GM21737 (cell line): Measurements from ENCODE around the gene C3.
"Not testable (repeated sequence)": the region's sequence is repeated elsewhere in the genome, so short reads cannot be mapped to it uniquely, and the experiment has no call there.

Source experiments
- ATAC-seq: cut with Tn5 transposase; IDR thresholded peaks from one replicate; pipeline ENCODE4 v1.9.1; 2021; ENCODE audit warnings: mild to moderate bottlenecking, moderate library complexity; ENCODE audit not compliant: unreplicated experiment

C3 gene

DNA sequence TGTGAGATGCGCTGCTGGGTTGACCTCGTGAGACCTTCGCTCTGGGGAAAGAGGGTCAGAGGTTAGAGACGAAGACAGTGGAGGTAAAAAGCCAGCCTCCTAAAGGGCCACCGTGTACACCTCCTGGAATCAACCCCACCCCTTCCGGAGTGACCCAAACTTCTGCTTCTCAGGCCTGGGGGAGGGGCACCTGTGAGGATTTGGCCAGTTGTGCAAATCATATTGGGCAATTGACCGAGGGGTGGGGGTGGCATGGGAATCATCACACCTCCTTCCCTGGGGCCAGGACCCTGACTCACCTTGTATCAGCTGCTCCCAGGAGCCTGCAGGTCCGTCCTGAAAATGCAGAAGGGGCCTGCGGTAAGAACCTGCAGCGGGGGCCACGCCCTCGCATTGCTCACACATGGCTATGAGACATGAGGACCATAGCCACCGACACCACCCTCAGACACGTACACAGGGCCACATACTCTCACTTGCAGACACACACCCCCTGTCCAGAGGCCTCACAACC is 53.3 kb downstream of the C3 start:
- no peak for ATAC-seq

DNA sequence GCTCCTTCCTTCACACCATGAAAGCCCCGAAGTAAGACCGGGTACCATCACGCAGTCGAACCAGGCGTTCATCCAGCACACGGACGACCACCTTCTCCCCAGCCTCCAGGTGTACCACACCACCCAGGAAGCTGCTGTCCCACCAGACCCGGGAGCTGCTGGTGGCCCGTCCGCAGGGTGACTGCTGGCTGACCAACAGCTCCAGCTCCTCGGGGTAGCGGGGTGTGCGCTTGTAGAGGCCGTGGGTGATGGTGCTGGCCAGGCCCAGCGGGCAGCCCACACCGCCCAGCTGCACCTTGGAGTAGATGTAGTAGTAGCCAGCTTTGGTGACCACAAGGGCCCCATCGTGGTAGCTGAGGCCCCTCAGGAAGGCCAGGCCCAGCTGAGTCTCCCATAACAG is 55.5 kb downstream of the C3 start:
- no peak for ATAC-seq

DNA sequence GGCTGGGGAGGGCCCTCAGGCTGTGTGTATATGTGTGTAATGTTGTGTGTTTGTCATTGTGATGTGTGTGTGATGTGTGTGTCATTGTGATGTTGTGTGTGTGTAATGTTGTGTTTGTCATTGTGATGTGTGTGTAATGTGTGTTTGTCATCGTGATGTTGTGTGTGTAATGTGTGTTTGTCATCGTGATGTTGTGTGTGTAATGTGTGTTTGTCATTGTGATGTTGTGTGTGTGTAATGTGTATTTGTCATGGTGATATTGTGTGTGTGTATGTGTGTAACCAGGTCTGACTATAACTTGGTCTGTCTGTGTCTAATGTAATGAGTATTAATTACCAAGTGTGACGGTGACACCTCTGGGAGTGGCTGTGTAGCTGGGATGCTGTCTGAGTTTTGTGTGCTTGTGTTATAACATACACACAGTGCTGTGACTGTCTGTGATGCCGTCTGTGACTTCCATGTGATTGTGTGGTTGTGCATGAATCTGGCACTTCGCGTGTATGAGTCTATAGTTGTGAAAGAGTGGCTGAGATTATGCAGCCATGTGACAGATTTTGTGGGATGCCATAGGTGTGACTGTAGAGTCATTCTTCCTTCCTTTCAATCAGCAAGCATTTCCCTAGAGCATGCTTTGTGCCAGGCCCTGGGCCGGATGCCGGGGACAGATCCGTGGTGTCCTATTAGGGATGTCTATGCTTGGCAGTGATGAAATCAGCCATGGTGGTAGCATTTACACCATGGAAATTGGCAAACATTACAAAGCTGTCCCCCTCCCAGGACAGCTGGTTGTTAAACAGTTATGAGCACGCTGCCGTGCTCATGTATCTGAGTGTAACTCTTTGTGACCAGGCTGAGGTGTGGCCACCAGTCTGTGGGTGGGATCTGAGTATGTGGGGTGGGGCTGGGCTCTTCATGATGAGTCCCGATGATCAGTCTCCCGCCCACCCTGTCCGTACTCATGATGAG is 56.9 kb downstream of the C3 start:
- no peak for ATAC-seq

DNA sequence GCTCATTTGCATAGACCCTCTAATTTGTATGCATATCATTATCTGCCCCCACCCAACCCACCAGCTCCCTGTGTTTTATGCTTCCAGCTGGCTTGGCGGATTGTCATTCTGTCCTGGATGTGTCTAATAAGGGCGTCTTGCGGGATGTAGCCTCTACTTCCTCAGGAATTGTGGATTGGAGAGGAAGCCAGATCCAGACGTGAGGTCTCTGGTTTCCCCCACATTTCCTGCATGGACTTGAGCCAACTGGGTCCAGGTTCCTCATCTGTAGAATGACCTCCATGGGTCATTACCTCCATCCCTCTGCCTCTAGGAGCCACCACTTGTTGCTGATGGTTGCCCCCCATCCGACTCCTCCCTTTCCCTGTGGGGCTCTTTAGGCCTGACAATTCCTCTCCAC is 57.7 kb downstream of the C3 start:
- ATAC-seq = no peak

DNA sequence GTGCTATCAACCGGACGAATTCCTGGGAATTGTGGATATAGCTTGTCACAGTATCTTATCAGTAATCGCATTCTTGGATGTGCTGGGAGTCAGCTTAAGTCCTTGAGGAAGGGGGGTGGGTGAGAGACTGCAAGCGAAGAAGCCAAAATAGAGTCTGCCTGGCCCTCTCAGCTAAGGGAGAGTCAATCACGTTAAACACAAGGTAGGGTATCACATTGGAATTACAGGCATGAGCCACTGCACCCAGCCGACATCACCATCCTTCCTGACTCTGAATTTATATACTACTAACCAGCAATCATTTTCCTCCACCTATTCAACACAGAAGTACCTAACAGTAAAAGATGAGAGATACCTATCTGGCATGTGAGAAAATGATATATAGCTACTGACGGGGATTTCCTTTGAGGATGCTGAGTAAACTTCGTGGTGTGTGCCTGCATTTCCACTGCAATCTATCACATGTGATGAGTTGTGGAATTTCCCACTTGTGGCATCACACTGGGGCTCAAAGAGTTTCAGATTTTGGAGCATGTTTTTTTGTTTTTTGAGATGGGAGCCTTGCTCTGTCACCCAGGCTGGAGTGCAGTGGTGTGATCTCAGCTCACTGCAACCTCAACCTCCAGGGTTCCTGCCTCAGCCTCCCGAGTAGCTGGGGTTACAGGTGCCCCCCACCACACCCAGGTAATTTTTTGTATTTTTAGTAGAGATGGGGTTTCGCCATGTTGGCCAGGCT is 58.8 kb downstream of the C3 start:
- ATAC-seq = peak; percentile 47

DNA sequence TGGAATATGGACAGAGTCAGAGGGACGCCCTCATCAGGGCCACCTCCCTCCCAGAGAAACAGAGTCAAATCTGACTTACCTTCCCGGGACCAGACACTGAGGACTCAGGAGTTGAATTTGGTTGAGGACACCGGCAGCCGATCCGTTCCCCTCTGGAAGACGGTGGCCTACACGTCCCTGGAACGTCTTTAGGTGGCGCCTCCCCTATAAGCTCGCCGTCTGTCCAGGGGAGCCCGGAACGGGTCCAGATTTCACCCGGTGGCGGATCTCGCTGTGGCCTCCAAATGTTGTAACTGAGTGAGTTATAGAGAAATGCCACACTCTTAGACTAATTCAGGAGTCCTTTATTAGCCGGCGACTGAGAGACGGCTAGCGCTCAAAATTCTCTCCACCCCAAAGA is 59.5 kb downstream of the C3 start:
- no peak for ATAC-seq

DNA sequence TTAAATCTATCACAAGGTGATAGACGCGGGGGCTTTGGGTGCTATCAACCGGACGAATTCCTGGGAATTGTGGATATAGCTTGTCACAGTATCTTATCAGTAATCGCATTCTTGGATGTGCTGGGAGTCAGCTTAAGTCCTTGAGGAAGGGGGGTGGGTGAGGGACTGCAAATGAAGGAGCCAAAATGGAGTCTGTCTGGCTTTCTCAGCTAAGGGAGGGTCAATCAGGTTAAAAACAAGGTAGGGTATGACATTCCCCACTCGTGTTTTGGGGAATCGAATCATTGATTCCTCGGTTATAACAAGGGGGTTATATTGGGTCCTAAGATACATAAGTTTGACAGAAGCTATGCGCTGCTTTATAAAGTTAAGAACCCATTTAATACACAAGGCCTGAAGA is 64.1 kb downstream of the C3 start:
- ATAC-seq = not testable (repeated sequence)

DNA sequence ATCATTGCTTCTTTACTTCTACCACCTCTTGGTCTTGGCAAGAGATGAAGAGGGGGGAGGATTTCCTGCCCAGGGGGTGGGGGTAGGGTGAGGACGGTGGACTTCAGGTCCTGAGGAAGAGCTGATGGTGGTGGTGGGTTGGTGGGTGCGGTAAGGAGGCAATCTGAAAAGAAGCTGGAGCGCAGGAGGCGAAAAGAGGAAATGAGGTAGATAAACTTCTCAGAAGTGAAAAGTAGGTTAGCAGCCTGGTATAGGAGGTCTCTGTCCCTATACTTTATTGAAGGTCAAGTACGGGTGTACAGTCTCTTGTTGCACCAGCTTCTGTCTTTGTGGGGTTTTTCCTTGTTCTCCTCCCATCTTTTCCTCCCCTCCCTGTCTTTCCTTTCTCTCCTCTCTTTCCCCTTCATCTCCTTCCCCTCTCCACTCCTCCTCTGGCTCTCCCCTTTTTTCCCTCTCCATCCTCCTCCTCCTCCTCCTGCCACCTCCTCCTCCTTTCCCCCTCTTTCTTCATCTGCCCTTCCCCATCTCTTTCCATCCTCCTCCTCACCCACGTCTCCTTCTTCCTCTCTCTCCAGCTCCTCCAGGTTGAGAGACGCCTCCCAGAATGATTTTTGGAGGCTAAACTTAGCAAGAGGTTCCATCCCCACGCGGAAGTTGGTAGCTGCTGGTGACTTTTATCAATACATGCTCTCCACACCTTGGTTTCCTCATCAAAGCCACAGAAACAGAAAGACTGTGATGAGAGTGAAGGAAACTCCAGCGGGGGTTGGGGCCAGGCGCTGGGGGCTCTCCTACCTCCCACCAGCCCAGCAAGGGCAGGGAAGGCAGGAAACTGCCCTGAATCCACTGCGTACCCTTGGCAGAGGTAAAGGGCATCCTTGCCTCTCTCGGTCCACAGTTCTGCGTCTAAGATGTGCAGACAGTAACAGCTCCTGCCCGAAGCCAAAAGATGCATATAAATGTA is 65.8 kb downstream of the C3 start:
- ATAC-seq = no peak

DNA sequence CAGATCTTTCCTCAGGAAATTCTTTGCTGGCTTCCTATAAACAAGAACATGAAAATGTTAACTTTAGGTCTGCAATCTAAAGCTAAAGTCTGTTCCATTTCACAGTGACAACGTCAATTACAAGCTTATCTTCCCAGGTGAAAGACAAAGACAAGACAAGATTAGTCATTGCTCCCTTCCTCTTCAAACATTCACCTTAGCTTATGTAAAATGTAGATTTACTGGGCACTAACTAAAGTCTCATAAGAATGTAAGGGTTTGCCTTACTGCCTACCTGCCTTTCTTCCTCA is 67.7 kb downstream of the C3 start:
- no peak for ATAC-seq

DNA sequence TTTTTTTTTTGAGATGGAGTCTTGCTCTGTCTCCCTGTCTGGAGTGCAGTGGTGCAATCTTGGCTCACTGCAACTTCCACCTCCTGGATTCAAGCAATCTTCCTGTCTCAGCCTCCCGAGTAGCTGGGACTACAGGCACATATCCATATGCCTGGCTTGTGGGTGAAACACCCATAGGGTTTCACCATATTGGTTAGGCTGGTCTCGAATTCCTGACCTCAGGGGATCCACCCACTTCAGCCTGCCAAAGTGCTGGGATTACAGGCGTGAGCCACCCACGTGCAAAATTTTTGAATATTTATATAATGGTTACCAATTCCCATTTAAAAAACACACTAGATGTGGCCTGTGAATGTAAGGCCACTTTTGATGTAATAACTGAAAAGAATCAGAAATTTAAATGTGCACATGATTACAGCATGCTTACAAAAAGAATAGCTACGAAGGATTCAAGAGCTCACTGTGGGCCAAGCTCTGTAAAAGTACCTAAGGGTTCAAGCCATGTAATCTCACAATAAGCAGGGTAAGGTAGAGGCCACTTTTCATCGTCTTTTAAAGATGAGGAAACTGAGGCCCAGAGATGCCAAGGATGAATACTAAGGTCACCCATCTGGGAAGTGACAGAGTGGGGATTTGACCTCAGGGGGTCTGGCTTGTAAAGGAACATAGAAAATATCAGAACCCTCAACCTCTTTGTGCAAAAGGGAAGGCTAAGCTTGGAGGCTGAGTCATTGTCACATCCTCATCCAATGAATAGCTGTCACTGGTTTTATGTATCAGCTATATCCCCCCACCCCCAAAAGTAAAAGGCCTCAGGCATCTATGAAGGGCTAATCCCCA is 68.3 kb downstream of the C3 start:
- no peak for ATAC-seq

DNA sequence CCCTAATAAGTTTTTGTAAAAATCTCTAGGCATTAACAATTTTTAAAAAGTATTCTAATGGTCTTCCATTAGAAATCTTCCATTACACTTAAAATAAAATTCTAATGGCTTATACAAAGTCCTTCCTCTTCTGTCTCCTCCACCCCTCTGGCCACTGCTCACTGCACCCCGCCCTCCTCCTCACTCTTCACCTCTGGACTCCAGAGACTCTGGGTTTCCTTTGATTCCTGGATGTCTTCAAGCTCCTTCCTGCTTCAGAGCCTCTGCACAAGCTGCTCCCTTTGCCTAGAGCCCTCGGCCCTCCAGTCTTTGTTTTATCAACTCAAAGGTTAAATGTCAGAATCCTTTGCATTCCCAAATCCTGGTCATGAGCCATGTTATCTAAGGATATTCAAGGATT is 71.3 kb downstream of the C3 start:
- ATAC-seq = no peak

DNA sequence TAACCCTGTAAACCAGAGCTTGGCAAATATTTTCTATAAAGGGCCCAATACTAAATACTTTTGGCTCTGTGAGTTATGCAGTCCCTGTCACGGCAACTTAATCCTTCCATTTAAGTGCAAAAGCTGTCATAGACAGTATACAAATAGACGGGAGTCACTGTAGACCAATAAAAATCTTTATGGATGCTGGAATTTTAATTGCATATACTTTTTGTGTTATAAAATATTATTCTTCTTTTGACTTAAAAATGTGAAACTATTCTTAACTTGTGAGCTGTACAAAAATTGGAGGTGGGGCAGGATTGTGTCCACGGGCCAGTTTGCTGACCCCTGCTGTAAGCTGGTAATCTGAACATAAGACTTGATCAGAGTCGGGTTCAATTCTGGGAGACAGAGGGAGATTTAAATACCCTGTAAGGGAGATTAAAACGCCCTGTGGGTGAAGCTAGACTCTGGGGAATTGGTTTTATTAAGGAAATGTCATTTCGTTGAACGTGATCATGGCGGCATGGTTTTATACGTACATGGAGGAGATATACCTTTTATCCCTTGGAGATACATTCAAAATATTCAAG is 72.2 kb downstream of the C3 start:
- ATAC-seq = no peak

DNA sequence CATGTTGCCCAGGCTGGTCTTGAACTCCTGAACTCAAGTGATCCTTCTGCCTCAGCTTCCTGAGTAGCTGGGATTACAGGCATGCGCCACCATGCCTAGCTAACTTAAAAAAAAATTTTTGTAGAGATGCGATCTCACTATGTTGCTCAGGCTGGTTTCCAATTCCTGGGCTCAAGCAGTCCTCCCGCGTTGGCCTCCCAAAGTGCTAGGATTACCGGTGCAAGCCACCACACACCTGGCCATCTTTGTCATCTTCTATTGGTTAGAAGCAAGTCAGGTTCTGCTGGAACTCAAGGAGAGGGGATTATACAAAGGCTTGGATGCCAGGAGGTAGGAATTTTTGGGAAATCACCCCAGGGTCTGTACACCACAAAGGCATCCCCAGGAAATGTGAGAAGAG is 75.7 kb downstream of the C3 start:
- no peak for ATAC-seq

DNA sequence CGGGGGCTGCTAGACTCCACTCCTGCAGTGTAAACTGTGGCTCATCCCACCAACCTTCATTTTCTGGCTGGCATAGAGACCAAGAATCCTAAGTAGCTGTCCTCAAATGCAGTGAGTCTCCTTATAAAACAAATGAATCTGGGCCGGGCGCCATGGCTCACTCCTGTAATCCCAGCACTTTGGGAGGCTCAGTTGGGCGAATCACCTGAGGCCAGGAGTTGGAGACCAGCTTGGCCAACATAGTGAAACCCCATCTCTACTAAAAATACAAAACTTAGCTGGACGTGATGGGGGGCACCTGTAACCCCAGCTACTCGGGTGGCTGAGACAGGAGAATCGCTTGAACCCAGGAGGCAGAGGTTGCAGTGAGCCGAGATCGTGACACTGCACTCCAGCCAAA is 80.1 kb downstream of the C3 start:
- ATAC-seq = not testable (repeated sequence)

DNA sequence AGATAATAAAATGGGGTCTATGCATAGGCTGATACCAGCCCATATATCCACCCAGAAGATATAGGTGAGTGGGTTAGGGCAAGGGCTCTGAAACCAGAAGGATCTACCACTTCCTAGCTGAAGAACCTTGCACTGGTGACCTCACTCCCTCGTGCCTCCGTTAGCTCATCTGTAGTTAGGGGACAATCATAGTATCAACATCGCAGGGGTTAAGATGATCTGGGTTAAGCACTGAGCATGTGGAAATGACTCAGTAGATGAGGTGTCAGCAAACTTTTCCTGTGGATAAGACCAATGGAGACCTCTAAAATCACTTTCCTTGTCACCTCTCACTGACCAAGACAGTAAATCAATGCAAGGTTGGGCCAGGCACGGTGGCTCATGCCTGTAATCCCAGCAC is 81.0 kb downstream of the C3 start:
- ATAC-seq = no peak

DNA sequence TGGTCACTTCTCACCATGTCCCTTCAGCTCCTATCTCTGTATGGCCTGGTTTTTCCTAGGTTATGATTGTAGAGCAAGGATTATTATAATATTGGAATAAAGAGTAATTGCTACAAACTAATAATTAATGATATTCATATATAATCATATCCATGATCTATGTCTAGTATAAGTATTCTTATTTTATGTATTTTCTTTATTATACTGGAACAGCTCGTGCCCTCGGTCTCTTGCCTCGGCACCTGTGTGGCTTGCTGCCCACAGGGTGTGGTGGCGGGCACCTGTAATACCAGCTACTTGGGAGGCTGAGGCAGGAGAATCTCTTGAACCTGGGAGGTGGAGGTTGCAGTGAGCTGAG is 87.0 kb downstream of the C3 start:
- ATAC-seq = not testable (repeated sequence)

DNA sequence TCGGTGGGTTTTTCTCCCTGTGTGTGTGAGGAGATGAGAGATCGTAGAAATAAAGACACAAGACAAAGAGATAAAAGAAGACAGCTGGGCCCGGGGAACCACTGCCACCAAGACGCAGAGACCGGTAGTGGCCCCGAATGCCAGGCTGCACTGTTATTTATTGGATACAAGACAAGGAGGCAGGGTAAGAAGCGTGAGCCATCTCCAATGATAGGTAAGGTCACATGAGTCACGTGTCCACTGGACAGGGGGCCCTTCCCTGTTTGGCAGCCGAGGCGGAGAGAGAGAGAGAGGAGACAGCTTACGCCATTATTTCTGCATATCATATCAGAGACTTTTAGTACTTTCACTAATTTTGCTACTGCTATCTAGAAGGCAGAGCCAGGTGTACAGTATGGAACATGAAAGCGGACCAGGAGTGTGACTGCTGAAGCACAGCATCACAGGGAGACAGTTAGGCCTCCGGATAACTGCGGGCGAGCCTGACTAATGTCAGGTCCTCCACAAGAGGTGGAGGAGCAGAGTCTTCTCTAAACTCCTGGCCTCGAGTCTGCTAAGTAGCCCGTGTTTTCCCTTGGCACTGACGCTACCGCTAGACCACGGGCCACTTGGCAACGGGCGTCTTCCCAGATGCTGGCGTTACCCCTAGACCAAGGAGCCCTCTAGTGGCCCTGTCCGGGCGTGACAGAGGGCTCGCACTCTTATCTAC is 87.5 kb downstream of the C3 start:
- not testable (repeated sequence) for ATAC-seq

DNA sequence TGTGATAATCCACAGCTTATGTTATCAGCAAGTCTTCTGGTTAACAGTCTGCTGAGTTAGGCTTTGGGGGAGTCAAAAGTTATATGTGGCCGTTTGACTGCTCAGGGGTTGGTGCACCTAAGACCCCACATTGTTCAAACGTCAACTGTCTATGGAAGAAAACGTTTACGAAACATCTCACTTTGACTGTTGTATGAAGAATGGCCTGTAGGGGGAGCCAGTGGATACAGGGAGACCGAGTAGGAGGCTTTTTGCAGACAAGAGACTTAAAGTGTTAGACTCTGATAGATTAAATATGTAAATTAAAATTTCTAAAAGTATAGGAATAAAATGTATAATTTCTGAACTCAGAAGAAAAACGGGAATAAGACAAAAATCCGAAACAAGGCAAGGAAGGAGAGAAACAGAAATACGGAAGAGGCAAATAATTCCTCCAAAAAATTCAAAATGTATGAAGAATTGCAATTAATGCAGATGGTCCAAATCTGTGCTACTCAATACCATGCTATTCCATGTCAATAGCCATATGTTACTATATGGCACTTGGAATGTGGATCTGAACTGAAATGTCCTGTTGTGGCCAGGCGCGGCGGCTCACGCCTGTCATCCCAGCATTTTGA is 88.3 kb downstream of the C3 start:
- ATAC-seq = peak; percentile 59
